Measurements from ENCODE around the gene SMG6.

- TF ChIP-seq CTCF (IDR thresholded peaks at IDR 0.05; ENCODE audit: low read length) (no peak), EZH2 (IDR thresholded peaks at IDR 0.05; ENCODE audit: borderline replicate concordance, low read length) (no peak)
These were observed 32.2 kb upstream of the SMG6 start for GRCh38 chr17:2335726-2336214.

Measured in OCI-LY1 (cell line).